ENCODE measurements around the gene TOX4.

- TF ChIP-seq, protein P1, sequence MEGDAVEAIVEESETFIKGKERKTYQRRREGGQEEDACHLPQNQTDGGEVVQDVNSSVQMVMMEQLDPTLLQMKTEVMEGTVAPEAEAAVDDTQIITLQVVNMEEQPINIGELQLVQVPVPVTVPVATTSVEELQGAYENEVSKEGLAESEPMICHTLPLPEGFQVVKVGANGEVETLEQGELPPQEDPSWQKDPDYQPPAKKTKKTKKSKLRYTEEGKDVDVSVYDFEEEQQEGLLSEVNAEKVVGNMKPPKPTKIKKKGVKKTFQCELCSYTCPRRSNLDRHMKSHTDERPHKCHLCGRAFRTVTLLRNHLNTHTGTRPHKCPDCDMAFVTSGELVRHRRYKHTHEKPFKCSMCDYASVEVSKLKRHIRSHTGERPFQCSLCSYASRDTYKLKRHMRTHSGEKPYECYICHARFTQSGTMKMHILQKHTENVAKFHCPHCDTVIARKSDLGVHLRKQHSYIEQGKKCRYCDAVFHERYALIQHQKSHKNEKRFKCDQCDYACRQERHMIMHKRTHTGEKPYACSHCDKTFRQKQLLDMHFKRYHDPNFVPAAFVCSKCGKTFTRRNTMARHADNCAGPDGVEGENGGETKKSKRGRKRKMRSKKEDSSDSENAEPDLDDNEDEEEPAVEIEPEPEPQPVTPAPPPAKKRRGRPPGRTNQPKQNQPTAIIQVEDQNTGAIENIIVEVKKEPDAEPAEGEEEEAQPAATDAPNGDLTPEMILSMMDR (IDR thresholded peaks at IDR 0.05): no peak
- no peak for TF ChIP-seq POLR2A (IDR thresholded peaks at IDR 0.05)
These were observed 9.4 kb upstream of the TOX4 start for GRCh38 chr14:21467616-21468015.
